ENCODE measurements around the gene ANKRD65.
A peak's percentile ranks its signal among the peaks of the same experiment; 100 is the strongest.
"Not testable (repeated sequence)": the region's sequence is repeated elsewhere in the genome, so short reads cannot be mapped to it uniquely, and the experiment has no call there.

The ANKRD65 gene

DNA sequence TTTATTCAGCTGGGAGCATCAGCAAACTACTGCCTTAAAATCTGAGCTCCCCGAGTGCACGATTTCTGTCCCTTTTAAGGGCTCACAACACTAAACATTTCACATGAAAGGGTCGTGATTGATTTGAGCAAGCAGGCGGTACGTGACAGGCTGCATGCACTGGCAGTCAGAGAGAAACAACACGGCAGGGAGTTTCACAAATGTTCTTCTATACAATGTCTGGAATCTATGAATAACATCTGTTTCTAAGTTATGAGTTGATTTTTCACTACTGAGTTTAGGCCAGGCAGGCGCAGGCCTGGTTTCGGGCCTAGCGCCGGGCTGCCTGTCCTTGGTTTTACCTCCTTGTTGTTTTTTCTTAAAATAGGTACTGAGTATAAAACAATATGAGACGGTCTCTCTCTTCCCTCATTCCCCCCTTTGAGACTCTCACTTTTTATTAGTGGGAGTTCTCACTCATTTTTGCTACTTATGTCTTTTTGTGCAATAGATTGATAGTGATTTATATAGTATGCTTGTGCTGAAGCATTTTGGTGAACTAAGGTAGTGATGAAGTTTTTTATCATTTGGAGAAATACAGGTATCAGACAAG lies 8.7 kb downstream of the ANKRD65 start:
- not testable (repeated sequence) for DNase-seq

DNA sequence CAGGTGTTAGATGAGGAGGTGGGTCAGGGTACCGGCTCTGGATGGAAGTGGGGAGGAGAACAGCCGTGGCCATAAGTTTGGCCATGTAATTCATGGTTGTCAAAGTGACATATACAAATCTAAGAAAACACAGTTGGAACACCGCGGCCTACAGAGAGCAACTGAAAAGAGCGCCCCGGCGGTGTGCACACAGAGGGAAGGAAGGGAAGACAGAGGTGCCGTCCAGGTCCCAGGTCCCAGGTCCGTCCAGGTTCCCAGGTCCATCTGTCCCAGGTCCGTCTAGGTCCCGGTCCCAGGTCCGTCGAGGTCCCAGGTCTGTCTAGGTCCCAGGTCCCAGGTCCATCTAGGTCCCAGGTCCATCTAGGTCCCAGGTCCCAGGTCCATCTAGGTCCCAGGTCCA lies 9.4 kb downstream of the ANKRD65 start:
- DNase-seq: no peak

DNA sequence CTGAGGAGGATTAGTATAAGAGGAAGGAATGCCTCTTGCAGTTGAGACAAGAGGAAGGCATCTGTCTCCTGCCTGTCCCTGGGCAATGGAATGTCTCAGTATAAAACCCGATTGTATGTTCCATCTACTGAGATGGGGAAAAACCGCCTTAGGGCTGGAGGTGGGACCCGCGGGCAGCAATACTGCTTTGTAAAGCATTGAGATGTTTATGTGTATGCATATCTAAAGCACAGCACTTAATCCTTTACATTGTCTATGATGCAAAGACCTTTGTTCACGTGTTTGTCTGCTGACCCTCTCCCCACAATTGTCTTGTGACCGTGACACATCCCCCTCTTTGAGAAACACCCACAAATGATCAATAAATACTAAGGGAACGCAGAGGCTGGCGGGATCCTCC lies 10.8 kb downstream of the ANKRD65 start:
- not testable (repeated sequence) for DNase-seq

DNA sequence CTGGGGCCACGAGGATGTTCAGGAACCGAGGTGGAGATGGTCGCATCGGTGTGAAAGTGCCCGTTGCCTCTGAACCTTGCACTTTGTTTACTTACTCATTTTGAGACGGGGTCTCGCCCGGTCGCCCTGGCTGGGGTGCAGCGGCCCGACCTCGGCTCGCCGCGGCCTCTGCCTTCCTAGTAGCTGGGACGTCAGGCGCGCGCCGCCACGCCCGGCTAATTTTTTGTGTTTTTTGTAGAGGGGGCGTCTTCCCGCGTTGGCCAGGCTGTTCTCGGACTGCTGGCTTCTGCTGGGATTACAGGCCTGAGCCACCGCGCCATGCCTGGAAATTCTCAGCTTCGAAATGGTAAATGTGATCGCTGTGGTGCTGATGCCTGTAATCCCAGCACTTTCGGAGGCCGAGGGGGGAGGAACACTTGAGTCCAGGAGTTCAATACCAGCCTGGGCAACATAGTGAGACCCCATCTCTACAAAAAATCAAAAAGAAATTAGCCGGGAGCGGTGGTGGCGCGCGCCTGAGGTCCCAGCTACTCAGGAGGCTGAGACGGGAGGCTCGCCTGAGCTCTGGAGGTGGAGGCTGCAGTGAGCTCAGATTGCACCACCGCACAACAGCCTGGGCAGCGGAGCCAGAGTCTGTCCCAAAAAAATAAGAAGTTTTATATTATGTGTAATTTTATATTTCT lies 13.3 kb downstream of the ANKRD65 start:
- DNase-seq: no peak

DNA sequence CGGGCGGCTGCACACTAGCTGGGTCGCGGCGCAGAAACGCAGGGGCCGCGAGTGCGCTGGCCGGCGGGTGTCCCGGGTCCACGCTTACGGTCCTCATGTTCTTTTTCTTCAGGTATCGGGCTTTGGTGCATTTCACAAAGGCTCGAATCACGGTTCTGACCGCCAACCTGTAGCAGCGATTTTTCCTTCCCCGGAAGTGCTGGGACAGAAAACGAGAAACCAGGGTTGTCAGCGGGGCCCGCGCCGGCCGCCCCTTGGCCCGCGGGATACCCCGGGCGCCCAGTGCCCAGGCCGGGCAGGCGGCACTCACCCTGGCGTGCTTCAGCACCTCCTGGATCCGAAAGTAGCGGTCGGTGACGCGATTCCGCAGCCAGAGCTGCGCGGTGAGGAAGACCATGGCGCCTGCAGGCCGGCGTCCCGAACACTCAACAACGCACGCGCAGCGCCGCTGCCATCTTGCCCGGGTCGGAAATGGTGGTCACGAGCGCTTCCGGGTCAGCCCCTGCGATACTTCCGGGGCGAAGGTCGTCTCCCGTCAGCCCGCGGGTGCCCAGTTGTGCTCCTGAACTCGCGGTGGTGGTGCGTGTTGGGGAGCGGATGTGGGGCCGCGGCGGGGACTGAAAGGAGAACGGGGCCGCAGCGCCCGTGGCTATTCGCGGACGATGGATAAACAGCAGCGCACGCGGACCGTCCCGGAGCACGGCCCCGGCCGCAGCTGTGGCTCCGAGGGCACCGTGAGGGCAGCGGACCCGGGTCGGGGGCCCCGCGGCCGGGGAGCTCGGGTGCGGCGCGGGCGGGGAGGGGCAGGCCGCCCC lies 14.0 kb downstream of the ANKRD65 start, which contains the start of gene MRPL20:
TSS of gene MRPL20 (minus strand) at position 473 of the 815 bp plus-strand sequence. CDS start at position 397, 76 bp downstream.
- peak; percentile 88 for DNase-seq

DNA sequence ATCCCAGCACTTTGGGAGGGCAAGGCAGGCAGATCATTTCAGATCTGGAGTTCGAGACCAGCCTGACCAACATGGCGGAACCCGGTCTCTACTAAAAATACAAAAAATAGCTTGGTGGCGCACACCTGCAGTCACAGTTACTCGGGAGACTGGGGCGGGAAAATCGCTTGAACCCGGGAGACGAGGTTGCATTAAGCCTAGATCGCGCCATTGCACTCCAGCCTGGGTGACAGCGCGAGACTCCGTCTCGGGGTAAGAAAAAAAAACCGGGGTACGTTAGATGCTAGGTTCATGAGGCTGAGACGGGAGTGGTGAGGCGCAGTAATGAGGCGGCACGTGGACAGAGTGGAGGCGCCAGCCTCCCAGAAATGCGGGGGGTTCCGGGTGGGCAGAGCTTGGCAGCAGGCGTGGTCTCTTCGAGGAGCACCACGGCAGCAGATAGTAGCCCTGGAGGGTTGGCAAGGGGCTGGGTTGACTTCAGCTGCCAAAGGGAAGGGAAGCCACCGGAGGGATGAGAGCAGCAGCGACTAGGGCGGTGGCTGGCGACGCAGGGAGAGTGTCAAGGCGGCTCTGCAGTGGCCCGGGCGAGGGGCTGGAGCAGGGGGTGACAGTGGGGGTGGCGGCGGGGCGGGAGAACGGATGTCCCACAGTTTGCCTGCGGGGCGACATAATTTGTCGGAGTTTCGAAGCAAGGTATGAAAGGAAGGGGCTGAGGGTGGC lies 14.8 kb downstream of the ANKRD65 start:
- DNase-seq: no peak

DNA sequence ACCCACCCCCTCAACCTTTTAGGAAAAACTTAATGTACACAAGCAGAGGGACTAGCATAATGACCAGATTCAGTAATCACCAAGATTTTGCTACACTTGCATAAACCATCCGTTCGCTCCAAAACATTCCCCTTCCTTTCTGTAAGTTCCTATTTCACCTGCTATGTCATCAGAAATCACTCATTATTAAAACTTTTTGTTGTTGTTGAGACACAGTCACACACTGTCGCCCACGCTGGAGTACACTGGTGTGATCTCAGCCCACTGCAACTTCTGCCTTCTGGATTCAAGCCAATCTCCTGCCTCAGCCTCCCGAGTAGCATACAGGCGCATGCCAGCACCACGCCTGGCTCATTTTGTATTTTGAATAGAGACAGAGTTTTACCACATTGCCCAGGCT lies 17.4 kb downstream of the ANKRD65 start:
- DNase-seq: no peak

DNA sequence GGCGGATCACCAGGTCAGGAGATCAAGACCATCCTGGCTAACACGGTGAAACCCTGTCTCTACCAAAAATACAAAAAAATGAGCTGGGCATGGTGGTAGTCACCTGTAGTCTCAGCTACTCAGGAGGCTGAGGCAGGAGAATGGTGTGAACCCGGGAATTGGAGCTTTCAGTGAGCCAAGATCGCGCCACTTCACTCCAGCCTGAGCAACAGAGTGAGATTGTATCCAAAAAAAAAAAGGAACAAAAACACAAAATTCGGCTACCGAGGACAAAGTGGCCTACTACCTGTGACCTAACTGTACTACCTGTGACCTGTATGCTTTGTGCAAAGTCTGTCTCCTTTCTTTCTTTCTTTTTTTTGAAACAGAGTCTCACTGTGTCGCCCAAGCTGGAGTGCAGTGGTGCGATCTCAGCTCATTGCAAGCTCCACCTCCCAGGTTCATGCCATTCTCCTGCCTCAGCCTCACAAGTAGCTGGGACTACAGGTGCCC lies 18.1 kb downstream of the ANKRD65 start:
- not testable (repeated sequence) for DNase-seq

DNA sequence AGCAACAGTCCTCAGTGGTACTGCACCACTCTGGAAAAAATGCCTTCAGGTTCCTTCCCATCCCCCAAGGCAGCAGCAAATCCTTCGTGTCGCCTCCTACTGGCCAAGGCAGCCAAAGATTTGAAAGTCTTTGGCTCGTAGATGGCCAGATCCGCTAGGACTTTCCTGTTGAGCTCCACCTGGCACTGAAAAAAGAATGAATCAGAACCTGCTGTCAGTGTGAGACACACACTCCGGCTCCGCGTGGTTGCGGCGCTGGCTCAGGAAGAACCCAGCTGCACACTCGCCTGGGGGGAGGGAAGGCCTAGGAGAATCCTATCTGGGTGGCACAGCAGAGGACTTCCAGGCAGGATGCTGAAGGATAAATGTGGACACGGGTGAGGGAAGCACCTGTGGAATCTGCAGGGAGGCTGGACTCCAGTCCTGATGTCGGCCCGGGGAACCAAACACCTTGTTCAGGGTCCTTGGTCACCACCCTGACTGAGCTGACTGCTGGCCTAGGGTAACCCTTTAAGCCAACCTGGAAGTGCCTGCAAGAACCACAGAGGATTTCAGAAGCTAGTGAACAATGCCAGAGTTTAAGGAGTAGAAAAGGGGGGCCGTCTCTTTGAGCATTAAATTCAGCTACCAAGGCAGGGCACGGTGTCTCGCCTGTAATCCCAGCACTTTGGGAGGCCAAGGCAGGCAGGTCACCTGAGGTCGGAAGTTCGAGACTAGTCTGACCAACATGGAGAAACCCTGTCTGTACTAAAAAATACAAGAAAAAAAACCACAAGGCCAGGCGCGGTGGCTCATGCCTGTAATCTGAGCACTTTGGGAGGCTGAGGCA lies 18.8 kb downstream of the ANKRD65 start:
- DNase-seq: peak; percentile 57

DNA sequence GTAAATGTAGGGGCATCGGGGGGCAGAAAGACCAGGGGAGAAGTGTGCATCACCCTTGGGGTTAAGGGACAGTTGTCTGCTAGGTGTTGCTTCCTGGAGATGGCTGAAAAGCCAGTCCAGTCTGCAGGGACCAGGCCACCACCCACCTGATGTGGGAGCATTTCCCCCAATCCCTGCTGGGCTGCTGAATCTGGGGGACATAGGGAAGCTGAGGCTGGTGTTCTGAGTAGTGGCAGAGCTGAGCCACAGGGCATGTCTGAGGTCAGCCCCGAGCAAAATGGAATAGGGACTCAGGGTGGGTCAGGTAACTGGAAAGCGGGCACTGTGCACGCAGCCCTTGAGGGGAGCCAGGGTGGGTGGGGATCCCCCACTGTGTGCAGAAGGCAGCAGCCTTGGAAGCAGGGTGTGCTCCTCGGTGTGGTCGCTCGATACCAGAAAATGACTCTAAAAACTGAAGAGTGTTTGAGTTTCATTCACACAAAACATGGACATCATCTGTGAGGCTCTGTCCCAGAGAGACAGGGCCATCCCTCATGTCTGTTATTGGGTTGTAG lies 19.5 kb downstream of the ANKRD65 start:
- DNase-seq: no peak

DNA sequence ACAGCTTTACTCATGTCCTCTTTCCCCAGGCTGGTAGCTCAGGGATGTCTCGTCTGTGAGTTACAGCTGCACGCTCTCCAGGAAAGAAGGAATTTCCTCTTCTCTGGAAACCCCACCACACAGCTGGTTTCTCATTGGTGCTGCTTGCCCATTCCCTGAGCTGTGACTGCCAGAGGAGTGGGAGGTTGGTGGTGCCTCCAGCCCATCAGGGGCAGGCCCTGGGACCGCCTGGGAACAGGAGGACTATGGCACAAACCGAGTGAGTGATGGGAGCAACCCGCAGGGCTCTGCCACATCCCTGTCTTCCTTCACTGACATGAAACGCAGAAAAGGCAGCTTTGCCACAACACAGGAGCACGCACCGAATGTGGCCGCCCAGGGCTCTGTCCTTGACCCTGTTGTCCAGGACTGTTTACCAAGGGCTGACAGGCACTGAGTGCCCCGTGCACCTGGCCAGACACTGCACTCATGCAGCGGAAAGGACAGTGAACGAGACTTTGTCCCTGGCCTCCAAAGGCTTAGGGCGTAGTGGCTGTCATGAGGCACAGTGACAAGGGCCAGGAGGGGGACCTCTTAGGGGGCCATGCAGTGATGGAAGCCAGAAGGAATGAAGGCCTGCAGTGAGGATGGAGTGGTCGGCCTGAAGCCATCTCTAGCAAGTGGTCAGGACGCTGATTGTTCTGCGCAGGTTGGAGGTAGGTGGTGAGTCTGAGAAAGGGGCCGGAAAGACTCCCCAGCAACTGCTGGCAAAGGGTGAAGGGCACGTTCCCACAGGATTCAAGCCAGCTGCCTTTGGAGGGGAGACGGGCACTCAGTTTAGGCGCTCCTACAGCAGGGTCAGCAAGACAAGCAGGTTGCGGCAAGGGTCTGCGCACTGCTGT lies 20.3 kb downstream of the ANKRD65 start:
- no peak for DNase-seq

DNA sequence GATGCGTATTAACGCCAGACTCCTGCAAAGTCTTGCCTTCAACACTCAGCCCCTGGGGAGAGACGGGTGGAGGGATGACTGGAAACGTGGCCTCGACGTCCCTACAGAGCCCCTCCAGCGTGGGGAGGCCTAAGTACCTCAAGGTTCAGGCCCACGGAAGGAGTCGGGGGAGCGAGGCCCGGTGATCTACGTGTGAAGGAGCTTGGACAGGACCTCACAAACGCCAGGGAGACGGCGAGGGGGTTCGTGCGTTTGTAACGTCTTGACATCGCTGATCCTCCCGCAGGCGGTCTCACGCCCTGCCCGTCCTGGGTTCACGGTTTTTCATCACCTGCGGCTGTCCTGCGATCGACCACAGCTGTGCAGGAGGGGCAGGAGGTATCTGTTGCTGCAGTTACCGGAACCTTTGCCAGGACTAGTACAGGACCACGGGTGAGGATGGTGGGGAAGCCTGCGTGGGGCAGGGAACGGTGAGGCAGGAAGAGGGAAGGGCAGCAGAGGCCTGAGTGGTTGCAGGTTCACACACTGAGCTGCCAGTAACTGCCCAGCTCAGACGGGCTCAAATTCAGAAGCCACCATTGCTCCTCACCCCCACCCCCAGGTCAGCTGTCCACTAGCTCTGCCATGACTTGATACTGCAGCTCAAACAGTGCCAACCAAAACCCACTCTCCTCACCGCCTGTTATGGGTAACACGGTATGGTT lies 21.1 kb downstream of the ANKRD65 start:
- DNase-seq: no peak

DNA sequence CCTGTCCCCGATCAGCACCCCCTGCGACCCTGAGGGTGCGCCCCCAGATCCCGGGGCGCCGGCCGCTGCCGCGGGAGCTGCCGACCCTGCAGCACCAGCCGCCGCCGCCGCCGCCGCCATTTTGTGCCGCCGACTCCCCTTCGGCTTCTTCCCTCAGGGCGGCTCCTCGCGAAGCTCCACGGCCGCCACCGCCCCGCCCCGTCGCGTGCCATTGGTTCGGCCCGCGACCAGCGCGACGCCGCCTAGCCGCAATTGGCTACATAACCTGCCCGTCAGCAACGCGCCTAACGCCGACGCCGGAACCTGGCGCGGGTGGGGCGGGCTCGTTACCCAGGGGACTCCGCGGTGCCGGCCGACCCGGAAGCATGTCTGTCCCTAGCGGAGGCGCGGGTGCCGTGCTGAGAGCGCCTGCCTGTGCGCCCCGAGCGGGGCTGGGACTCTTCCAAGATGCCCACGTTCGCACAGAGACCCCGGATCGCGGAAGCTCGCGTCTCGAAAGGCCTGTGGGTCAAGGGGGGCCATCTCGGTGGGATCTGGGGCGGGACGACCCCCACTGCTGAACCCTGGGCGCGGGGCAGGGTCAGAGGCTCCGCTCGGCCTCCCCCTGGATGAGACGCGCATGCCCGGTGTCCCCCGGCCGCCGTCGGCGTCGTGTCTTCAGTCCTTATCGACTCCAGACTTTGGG lies 21.7 kb downstream of the ANKRD65 start, which contains the start of gene CCNL2:
TSS of gene CCNL2 (minus strand) at position 149 of the 685 bp plus-strand sequence. CDS start at position 120, 29 bp downstream.
- DNase-seq: peak; percentile 98

DNA sequence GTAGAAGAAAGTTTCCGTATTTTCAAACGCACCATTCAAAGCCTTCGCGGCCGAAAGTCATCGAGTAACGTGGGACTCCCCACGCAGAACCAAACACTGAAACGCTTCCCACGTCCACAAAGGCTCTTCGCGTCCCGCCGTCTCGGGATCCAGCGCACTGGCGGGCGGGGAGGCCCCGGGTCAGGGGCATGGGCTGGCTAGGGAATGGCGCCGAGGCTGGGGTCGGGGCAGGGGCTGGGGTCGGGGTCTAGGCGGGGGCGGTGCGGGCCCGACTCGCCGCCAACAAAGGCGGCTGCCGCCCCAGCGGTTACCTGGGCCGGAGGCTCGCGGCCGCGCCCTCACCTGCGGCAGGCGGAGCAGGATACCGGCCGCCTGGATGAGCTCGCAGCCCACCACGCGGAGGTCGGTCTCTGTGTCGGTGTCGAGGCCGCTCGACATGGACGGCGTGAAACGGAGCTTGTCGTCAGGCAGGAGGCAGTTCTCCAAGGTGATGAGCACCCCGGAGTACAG lies 22.3 kb downstream of the ANKRD65 start:
- no peak for DNase-seq

DNA sequence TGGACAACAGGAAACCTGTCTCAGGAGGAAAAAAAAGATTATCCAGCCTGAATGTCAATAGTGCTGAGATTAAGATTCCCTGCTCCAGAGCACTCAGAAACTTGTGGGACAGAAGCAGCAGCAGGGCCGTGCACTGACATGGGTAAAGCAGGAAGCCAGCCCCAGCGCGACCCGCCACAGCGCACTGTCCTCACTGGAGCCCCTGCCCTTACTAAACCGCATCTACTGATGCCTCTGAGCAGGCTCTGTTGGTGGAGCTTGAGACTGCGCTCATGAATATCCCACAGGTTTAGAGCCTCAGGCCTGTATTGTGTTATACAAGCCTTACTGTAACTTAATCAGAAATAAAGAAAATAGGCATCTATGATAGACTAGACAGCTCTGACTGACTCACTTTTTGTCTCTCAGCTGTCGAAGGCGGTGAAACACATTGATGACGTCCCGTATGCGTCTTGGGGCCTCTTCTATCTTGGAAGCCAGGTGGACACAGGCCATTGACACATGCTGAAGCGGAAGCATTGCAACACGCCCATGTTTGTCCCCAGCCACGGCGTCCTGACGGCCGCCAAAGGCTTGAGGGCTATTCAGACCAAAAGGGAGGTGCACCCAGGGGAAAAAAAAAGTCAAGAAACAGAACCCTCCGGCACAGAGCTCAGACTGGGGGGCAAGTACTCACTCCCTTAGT lies 23.1 kb downstream of the ANKRD65 start:
- no peak for DNase-seq

DNA sequence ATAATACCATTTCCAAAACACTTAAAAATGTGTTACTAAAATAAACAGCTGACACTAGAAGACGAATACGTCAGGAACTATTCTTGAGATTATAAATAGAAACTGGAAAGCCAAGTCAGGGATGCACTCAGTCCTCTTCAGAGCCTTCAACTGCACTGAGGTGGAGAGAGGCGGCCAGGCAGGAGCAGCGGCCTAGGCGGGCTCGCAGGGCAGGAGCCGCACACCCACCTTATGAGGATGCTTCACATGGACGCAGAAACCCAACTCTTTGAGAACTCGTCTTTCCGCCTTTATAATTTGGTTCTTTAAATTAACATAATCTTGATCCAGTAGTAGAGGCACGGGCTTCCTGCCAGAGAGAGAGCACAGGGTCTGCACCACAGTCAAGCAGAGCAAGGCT lies 25.9 kb downstream of the ANKRD65 start:
- DNase-seq: no peak

DNA sequence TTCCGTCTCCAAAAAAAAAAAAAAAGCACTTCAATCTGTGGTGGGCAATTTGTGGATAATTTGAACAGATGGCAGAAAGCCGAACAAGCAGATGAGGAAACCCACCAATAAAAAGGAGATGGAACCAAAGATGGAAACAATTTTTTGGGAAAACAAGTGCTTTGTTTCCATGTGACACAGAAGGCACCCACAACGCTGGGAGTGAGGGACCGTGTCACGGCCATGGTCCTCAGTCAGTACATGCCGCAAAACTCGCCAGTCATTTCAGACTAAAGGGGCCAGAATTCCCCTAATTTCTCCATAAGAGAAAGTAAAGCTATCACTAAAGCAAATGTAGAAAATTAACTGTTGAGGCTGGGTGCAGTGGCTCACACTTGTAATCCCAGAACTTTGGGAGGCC lies 27.0 kb downstream of the ANKRD65 start:
- DNase-seq: no peak

DNA sequence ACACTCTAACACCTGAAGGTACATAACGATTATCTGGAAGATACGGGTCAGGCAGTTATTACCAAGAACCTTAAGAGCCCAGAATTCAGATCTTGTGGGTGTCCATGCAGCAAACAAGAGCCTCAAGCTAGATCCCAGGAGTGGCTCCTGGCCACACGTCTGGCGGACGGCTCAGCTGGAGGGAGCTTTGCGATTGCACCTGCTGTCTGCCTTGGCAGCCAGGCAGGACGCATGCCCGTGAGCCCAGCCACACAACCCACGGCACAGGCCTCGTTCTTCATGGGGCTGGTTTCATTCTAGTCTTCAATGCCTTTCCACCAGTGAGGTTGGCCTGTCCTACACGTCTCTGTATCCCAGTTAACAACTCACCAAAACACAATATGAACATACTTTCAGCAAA lies 27.6 kb downstream of the ANKRD65 start:
- DNase-seq: no peak

Measured in fibroblast of upper back skin (primary cell).